Tibial nerve (tissue), 4 donors: ENCODE measurements around the gene MEF2C. TPM values are rescaled to one million over a fixed set of nuclear protein-coding genes. Genes with fewer than 3 reads are reported as not detected.

Experiments
- DNase-seq, 2 donors: peaks; one replicate each; pipeline ENCODE4 v3.0.0-alpha.2; 2019; ENCODE audit warnings: low spot score in 2 of 2
- H3K27ac ChIP-seq, 4 donors: fragments of 200-600 bp; sonication (generic) in 3 of 4; one replicate each; pipeline ENCODE4 v1.5.1; 2017 to 2019; ENCODE audit warnings: mild to moderate bottlenecking in 1 of 4
- H3K27me3 ChIP-seq, 2 donors: fragments of 200-600 bp; sonication (generic) in 1 of 2; one replicate each; pipeline versions ENCODE4 v1.5.1 to v1.6.0; 2017 to 2019
- H3K36me3 ChIP-seq, 3 donors: fragments of 200-600 bp; sonication (generic); one replicate each; pipeline ENCODE4 v1.5.1; 2018 to 2019
- H3K4me1 ChIP-seq, 4 donors: fragments of 200-600 bp; sonication (generic) in 3 of 4; one replicate each; pipeline ENCODE4 v1.5.1; 2017 to 2019
- H3K4me3 ChIP-seq, 4 donors: fragments of 200-600 bp; sonication (generic) in 3 of 4; one replicate each; pipeline ENCODE4 v1.5.1; 2017 to 2019; ENCODE audit warnings: mild to moderate bottlenecking in 1 of 4, moderate library complexity in 1 of 4
- H3K9me3 ChIP-seq, 4 donors: fragments of 200-600 bp; sonication (generic) in 3 of 4; one replicate each; pipeline ENCODE4 v1.5.1; 2017 to 2019
- CTCF ChIP-seq, 5 experiments: fragments of 200-600 bp in 3 of 5; fragments of 450-650 bp in 2 of 5; sonication (generic) in 3 of 5; IDR thresholded peaks; one replicate each; pipeline ENCODE4 v1.5.1; 2016 to 2019; ENCODE audit warnings: antibody characterized with exemption in 5 of 5, mild to moderate bottlenecking in 3 of 5, moderate library complexity in 2 of 5
- EP300 ChIP-seq, 2 donors: sonication (generic); formaldehyde crosslinking; IDR thresholded peaks; one replicate each; pipeline ENCODE4 v1.6.1; 2017; ENCODE audit warnings: antibody characterized with exemption in 2 of 2, mild to moderate bottlenecking in 1 of 2
- POLR2A ChIP-seq, 2 donors: fragments of 450-650 bp; IDR thresholded peaks; one replicate each; pipeline ENCODE4 v1.6.1; 2017; ENCODE audit warnings: antibody characterized with exemption in 2 of 2, mild to moderate bottlenecking in 2 of 2, moderate library complexity in 2 of 2
- WGBS, 2 donors: methylation state at CpG; one replicate each; pipeline ENCODE4 v1.1.5; 2018; 5-methylcytosine and 5-hydroxymethylcytosine counted together
- total RNA-seq, 4 donors: library from RNA; depleted of rRNA; stranded (reverse); fragments of >200 nt; gene quantifications; one replicate each; pipeline ENCODE4 v1.1.0, GENCODE V29; 2016

Gene MEF2C
- total RNA-seq, 4 donors from 2014 or later, result 16.5 to 40.8 (median 29.1) TPM

- peaks cover 0 to 47% (median 12%) of the 10 kb centered on the region in 4 donors for H3K4me1 ChIP-seq
- no peaks in the 10 kb centered on the region for H3K36me3 ChIP-seq
- TF ChIP-seq EP300 (IDR thresholded peaks at IDR 0.05), result no peak
- no peak for TF ChIP-seq POLR2A (IDR thresholded peaks at IDR 0.05)
- no peak for TF ChIP-seq CTCF (IDR thresholded peaks at IDR 0.05)
- no peak overlapping the region for H3K27ac ChIP-seq
- H3K9me3 ChIP-seq, result no peaks in the 10 kb centered on the region
- 15 to 18% methylated on average over 45 to 52 of the region's 56 CpGs for WGBS, 2 donors
- DNase-seq, result no peak
- H3K27me3 ChIP-seq, result peaks cover 0 to 98% of the 10 kb centered on the region in 2 donors
- peak overlapping the region in 2 of 4 donors; percentile 10 to 30 for H3K4me3 ChIP-seq
Observed at GRCh38 chr5:88677943-88678769, 204.8 kb downstream of the MEF2C start.

DNA sequence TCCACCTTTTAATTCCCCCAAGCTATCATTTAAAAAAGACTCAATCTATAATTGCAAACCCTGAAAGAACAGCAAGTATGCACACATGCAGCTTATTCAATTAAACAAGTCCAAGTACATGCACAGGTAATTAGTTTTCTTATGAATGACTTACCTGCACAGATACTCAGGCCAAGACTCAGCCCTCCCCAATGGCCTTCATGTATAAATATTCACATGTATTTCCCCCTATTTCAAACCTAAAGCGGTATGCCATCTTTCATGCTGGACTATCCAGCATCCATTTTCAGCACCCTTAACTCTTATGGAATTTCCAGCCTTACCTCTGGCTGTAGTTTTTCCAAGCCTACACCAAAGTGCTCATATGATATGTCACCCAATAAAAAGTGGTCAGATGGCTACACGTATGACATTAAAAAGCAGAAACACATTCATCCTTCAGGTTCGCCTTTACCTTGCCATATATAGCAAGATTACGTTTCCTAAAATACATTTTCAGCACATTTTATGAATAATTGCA, 205.5 kb downstream of the MEF2C start:
- 37 to 44% methylated on average over 4 of the region's 4 CpGs for WGBS, 2 donors
- TF ChIP-seq POLR2A (IDR thresholded peaks at IDR 0.05) (no peak), EP300 (IDR thresholded peaks at IDR 0.05) (no peak), CTCF (IDR thresholded peaks at IDR 0.05) (no peak)
- no peaks in the 10 kb centered on the region for H3K36me3 ChIP-seq
- H3K4me3 ChIP-seq, result no peak overlapping the region
- no peak for DNase-seq
- no peaks in the 10 kb centered on the region for H3K9me3 ChIP-seq
- H3K4me1 ChIP-seq, result peaks cover 0 to 47% (median 12%) of the 10 kb centered on the region in 4 donors
- peak overlapping the region in 1 of 4 donors; percentile 93 for H3K27ac ChIP-seq
- peaks cover 0 to 98% of the 10 kb centered on the region in 2 donors for H3K27me3 ChIP-seq

DNA sequence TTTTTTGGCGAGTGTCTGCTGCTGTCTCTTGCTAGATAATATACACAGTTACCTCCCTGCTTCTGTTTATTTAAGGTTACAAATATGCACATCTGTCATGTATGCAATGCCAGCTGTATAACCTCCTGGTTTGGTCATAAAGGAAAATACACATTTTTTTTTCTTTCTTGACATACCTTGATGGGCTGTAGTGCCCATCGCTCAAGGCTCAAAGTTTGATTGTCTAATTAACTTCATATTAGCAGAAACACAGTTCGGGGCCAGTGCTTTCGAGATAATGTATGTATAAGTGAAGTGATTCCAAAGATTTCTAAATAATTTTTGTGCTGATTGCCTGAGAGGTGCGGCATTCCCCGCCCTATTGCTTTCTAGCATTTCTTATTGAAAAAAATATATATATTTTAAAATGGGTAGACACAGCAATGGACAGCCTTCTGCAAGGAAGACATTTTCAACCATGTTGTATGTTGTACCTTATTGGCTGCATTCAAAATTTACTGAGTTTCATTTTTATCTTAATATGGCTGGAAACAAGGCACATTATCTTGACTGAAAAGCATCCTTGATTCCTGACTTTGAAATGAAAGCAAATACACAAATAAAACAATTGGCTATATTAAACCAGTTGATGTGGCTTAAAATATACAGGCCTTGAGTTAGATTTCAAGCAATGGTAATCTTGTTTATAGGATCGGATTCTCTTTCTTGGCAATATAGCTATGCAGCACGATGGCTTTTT, 206.2 kb downstream of the MEF2C start:
- Histone ChIP-seq H3K27ac (peak overlapping the region in 1 of 4 donors; percentile 93), H3K4me3 (peak overlapping the region in 1 of 4 donors; percentile 55), H3K4me1 (peaks cover 0 to 47% (median 12%) of the 10 kb centered on the region in 4 donors), H3K36me3 (no peaks in the 10 kb centered on the region), H3K27me3 (peaks cover 0 to 99% of the 10 kb centered on the region in 2 donors), H3K9me3 (no peaks in the 10 kb centered on the region)
- no peak for DNase-seq
- TF ChIP-seq POLR2A (IDR thresholded peaks at IDR 0.05), result no peak
- TF ChIP-seq CTCF (IDR thresholded peaks at IDR 0.05), result no peak
- TF ChIP-seq EP300 (IDR thresholded peaks at IDR 0.05), result no peak
- WGBS, 2 donors, result 41 to 47% methylated on average over 8 of the region's 8 CpGs

DNA sequence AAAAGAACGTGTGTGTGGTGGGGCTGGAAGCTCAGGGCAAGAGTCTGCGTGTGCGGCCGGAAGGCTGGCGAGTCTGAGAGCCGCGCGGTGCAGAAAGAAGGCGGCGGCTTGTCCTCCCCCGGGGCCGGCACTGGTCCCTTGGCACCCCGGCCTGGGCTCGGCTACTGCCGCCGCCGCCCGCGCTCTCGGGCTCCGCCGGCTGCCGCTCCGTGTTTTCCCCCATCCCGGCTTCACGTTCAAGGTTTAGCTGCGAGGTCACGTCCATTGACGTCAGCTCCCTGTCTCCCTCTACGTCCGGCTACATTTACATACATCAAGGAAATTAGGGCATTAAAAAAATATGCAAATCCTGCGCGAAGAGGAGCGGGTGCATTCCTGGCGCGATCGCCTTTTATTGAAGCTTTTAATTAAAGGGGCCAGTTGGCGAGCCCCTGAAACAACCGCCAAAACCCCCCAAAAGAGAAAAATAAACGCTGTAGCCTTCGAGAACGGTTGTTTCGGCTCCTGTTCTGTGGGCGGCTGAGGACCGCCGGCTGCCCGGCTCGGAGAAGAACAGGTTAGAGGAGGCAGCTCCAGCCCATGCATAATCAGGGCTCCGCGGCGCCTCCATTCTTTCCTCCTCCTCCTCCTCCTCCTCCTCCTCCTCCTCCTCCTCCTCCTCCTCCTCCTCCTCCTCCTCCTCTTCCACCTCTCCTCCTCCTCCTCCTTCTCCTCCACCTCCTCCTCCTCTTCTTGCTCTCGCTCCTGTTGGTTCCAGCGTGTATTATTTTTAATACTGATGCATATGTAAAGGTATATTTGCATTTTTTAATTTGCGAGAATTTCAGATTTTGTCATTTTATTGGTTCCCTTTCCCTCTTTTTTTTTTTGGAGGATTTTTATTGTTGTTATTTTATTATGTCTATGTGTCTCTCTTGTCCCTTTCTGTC, 207.0 kb downstream of the MEF2C start:
- no peaks in the 10 kb centered on the region for H3K9me3 ChIP-seq
- no peaks in the 10 kb centered on the region for H3K36me3 ChIP-seq
- DNase-seq, result no peak
- peak overlapping the region; percentile 74 to 93 (median 92) for H3K27ac ChIP-seq
- TF ChIP-seq EP300 (IDR thresholded peaks at IDR 0.05), result peak; percentile 19 to 84
- TF ChIP-seq POLR2A (IDR thresholded peaks at IDR 0.05), result peak; percentile 30 to 62
- TF ChIP-seq CTCF (IDR thresholded peaks at IDR 0.05), result no peak
- H3K4me1 ChIP-seq, result peaks cover 0 to 47% (median 12%) of the 10 kb centered on the region in 4 donors
- H3K4me3 ChIP-seq, result peak overlapping the region; percentile 42 to 66 (median 51)
- 2 to 3% methylated on average over 53 to 54 of the region's 54 CpGs for WGBS, 2 donors
- H3K27me3 ChIP-seq, result peaks cover 0 to 99% of the 10 kb centered on the region in 2 donors
